HG02970 (cell line): ENCODE results near the gene NEDD4.
"Not testable (repeated sequence)": the region's sequence is repeated elsewhere in the genome, so short reads cannot be mapped to it uniquely, and the experiment has no call there.

Experiments
- ATAC-seq: cut with Tn5 transposase; IDR thresholded peaks from one replicate; pipeline ENCODE4 v1.9.1; 2021; ENCODE audit warnings: mild to moderate bottlenecking, moderate library complexity, moderate number of reproducible peaks; ENCODE audit not compliant: unreplicated experiment, low FRiP score

The NEDD4 gene

GRCh38 chr15:55791551-55792400 is 201.6 kb downstream of the NEDD4 start:
- ATAC-seq: no peak

DNA sequence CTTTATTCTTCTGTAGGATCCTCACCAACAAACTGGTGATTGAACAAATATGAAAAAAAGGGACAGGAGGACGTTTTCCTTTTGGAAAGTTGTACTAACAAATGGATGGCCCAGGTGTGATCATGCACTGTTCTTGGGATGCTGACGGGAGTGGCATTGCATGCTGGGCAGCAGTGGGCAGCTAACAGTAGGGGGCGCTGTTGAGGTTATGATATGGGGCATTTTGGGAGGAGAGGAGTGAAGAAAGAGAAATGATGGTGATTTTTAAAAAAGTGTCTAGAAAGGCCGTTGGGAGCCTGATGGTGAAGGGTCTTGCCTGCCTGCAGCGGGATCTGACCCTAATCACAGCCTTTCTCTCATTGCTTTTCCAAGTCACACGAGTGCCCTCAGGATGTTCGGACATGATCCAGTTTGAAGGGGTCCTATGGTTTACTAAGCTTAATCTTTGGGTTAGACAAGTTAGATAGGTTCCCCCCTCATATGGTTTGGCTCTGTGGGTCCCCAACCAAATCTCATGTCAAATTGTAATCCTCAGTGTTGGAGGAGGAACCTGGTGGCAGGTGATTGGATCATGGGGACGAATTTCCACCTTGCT is 204.2 kb downstream of the NEDD4 start:
- ATAC-seq: no peak

- ATAC-seq: no peak
These were observed 207.1 kb downstream of the NEDD4 start for GRCh38 chr15:55786341-55786740.

DNA sequence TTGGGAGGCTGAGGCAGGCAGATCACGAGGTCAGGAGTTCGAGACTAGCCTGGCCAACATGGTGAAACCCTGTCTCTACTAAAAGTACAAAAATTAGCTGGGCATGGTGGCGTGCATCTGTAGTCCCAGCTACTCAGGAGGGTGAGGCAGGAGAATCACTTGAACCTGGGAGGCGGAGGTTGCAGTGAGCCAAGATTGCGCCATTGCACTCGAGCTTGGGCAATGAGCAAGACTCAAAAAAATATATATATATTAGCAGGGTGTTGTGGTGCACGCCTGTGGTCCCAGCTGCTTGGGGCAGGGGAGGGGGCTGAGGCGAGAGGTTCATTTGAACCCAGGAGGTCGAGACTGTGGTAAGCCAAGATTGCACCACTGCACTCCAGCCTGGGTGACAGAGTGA is 207.8 kb downstream of the NEDD4 start:
- not testable (repeated sequence) for ATAC-seq

- no peak for ATAC-seq
These were observed 209.1 kb downstream of the NEDD4 start for GRCh38 chr15:55784286-55784685.

- ATAC-seq: no peak
These were observed 210.5 kb downstream of the NEDD4 start for GRCh38 chr15:55782901-55783300.

DNA sequence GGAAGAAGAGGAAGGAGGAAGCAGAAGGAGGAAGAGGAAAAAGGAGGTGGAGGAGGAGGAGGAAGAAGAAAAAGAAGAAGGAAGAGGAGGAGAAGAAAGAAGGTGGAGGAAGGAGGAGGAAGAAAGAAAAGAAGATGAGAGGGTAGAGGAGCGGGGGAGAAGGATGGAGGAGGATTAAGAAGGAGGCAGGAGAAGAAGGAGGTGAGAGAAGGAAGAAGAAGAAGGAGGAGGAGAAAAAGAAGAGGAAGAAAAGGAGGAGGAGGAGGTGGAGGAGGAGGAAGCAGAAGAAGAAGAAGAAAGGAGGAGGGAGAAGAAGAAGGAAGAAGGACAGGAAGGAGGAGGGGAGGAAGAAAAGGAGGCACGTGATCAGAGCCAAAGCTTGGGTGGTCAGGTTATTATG is 213.1 kb downstream of the NEDD4 start:
- ATAC-seq: no peak

DNA sequence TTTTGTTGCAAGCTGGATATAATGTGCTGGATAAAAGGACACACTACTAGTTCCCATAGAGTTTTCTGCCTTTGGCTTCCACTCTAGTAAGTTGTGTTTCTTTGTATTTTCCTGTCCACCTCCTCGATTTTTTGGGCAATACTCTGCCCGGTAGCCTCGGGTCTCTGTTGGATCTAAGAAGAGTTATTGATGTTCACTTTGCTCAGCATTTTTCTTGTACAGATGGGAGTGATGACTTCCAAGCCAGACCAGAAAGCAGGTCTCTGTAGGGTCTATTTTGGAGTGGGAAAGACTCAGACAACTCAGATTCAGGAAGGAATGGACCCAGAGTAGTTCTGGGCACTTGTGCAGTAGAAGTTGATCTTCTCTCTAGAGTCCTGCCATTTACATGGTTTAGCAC is 214.5 kb downstream of the NEDD4 start:
- ATAC-seq: no peak
